Stimulated activated CD4-positive, alpha-beta T cell treated with anti-CD3 and anti-CD28 coated beads, Interleukin-4, amount 100 ng/mL, for 4 hours (primary cell): Measurements from ENCODE around the gene HIF1A.
"Not testable (repeated sequence)": the region's sequence is repeated elsewhere in the genome, so short reads cannot be mapped to it uniquely, and the experiment has no call there.

Experiments used
- DNase-seq, 2 experiments: peaks; one replicate each; pipeline ENCODE4 v3.0.0-alpha.2; 2020

Gene HIF1A

GRCh38 chr14:61710853-61711817, 15.8 kb downstream of the HIF1A start:
- no peak for DNase-seq

GRCh38 chr14:61712137-61712536, 16.8 kb downstream of the HIF1A start:
- no peak for DNase-seq

GRCh38 chr14:61713724-61714437, 18.6 kb downstream of the HIF1A start:
- DNase-seq, result no peak

GRCh38 chr14:61716956-61717355, 21.6 kb downstream of the HIF1A start:
- no peak for DNase-seq

- DNase-seq, result no peak
Measured at GRCh38 chr14:61718039-61718438, 22.7 kb downstream of the HIF1A start.

GRCh38 chr14:61719344-61720293, 24.3 kb downstream of the HIF1A start:
- no peak for DNase-seq

- no peak for DNase-seq
Measured at GRCh38 chr14:61720294-61720661, 25.0 kb downstream of the HIF1A start.

GRCh38 chr14:61720741-61721140, 25.4 kb downstream of the HIF1A start:
- no peak for DNase-seq

- no peak for DNase-seq
Measured at GRCh38 chr14:61724133-61724532, 28.8 kb downstream of the HIF1A start.

GRCh38 chr14:61726778-61727658, 31.7 kb downstream of the HIF1A start:
- no peak for DNase-seq

GRCh38 chr14:61730756-61731373, 35.6 kb downstream of the HIF1A start:
- no peak for DNase-seq

GRCh38 chr14:61733972-61734371, 38.7 kb downstream of the HIF1A start:
- DNase-seq, result no peak

GRCh38 chr14:61736751-61737150, 41.4 kb downstream of the HIF1A start:
- no peak for DNase-seq

- no peak for DNase-seq
Measured at GRCh38 chr14:61737915-61738314, 42.6 kb downstream of the HIF1A start.

- DNase-seq, result no peak
Measured at GRCh38 chr14:61739133-61739532, 43.8 kb downstream of the HIF1A start.

- DNase-seq, result no peak
Measured at GRCh38 chr14:61742371-61742770, 47.1 kb downstream of the HIF1A start.

GRCh38 chr14:61744238-61744637, 48.9 kb downstream of the HIF1A start:
- no peak for DNase-seq

GRCh38 chr14:61746346-61746745, 51.0 kb downstream of the HIF1A start:
- not testable (repeated sequence) for DNase-seq

- DNase-seq, result no peak
Measured at GRCh38 chr14:61746881-61747280, 51.6 kb downstream of the HIF1A start.

- DNase-seq, result no peak
Measured at GRCh38 chr14:61747342-61747741, 52.0 kb downstream of the HIF1A start.

- DNase-seq, result no peak
Measured at GRCh38 chr14:61749264-61749663, 54.0 kb downstream of the HIF1A start.
